Measurements from ENCODE around the gene FOXK1. TPM values are rescaled to one million over a fixed set of nuclear protein-coding genes. Genes with fewer than 3 reads are reported as not detected.
"Not testable (repeated sequence)": the region's sequence is repeated elsewhere in the genome, so short reads cannot be mapped to it uniquely, and the experiment has no call there.

Gene FOXK1
- total RNA-seq, 6 donors from 2014 or later = 25.1 to 40.7 (median 34.1) TPM

GRCh38 chr7:4667776-4668509 lies 14.2 kb upstream of the FOXK1 start:
- Histone ChIP-seq H3K4me3 (no peak overlapping the region), H3K4me1 (no peaks in the 10 kb centered on the region), H3K9me3 (no peaks in the 10 kb centered on the region), H3K36me3 (no peaks in the 10 kb centered on the region), H3K27ac (no peak overlapping the region), H3K27me3 (no peaks in the 10 kb centered on the region)
- DNase-seq (no peak), ATAC-seq (ENCODE audit: low FRiP score in 2 of 2) (no peak)
- WGBS, 2 donors = 77 to 80% methylated on average over 19 of the region's 19 CpGs
- TF ChIP-seq EP300 (IDR thresholded peaks at IDR 0.05) (no peak), POLR2AphosphoS5 (IDR thresholded peaks at IDR 0.05) (no peak), POLR2A (IDR thresholded peaks at IDR 0.05) (no peak)
- TF ChIP-seq, protein P1, sequence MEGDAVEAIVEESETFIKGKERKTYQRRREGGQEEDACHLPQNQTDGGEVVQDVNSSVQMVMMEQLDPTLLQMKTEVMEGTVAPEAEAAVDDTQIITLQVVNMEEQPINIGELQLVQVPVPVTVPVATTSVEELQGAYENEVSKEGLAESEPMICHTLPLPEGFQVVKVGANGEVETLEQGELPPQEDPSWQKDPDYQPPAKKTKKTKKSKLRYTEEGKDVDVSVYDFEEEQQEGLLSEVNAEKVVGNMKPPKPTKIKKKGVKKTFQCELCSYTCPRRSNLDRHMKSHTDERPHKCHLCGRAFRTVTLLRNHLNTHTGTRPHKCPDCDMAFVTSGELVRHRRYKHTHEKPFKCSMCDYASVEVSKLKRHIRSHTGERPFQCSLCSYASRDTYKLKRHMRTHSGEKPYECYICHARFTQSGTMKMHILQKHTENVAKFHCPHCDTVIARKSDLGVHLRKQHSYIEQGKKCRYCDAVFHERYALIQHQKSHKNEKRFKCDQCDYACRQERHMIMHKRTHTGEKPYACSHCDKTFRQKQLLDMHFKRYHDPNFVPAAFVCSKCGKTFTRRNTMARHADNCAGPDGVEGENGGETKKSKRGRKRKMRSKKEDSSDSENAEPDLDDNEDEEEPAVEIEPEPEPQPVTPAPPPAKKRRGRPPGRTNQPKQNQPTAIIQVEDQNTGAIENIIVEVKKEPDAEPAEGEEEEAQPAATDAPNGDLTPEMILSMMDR (IDR thresholded peaks at IDR 0.05) = no peak

- H3K27ac ChIP-seq = no peak overlapping the region
- ATAC-seq (ENCODE audit: low FRiP score in 2 of 2) = no peak
- no peak for DNase-seq
- no peaks in the 10 kb centered on the region for H3K4me1 ChIP-seq
- no peaks in the 10 kb centered on the region for H3K9me3 ChIP-seq
- no peaks in the 10 kb centered on the region for H3K27me3 ChIP-seq
- TF ChIP-seq EP300 (IDR thresholded peaks at IDR 0.05) = no peak
- TF ChIP-seq POLR2A (IDR thresholded peaks at IDR 0.05) = no peak
- TF ChIP-seq POLR2AphosphoS5 (IDR thresholded peaks at IDR 0.05) = no peak
- TF ChIP-seq, protein P1 (IDR thresholded peaks at IDR 0.05) = no peak
- H3K4me3 ChIP-seq = no peak overlapping the region
- H3K36me3 ChIP-seq = no peaks in the 10 kb centered on the region
- WGBS, 2 donors = 95 to 96% methylated on average over 3 of the region's 3 CpGs
Measured at GRCh38 chr7:4668510-4668847, 13.6 kb upstream of the FOXK1 start.

DNA sequence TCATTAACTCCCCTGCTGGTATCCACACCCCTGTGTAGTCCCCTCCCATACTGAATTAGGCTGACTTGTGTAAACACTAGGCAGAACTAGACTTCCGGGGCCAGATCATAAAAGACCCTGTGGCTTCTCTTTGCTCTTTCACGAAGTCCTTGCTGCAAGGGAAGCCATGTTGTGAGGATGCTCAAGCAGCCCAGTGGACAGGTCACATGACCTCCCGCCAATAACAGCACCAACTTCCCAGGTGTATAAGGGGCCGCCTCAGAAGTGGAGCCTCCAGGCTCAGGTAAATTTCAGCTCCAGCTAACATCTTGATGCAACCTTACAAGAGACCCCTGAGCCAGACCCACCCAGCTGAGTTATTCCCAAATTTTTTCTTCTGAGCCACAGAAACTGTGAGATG lies 11.3 kb upstream of the FOXK1 start:
- TF ChIP-seq POLR2A (IDR thresholded peaks at IDR 0.05) (no peak), EP300 (IDR thresholded peaks at IDR 0.05) (no peak), POLR2AphosphoS5 (IDR thresholded peaks at IDR 0.05) (no peak)
- TF ChIP-seq, protein P1 (IDR thresholded peaks at IDR 0.05) = no peak
- H3K27me3 ChIP-seq = no peaks in the 10 kb centered on the region
- H3K36me3 ChIP-seq = no peaks in the 10 kb centered on the region
- WGBS, 2 donors = 84 to 100% methylated on average over 1 to 4 of the region's 4 CpGs
- H3K4me3 ChIP-seq = no peak overlapping the region
- ATAC-seq (ENCODE audit: low FRiP score in 2 of 2) (no peak), DNase-seq (no peak)
- H3K27ac ChIP-seq = no peak overlapping the region
- no peaks in the 10 kb centered on the region for H3K4me1 ChIP-seq
- H3K9me3 ChIP-seq = peaks cover 0 to 12% (median 6%) of the 10 kb centered on the region in 4 donors

GRCh38 chr7:4675771-4676367 lies 6.2 kb upstream of the FOXK1 start:
- Histone ChIP-seq H3K36me3 (no peaks in the 10 kb centered on the region), H3K9me3 (peaks cover 0 to 12% (median 6%) of the 10 kb centered on the region in 4 donors), H3K4me3 (no peak overlapping the region), H3K4me1 (no peaks in the 10 kb centered on the region), H3K27me3 (no peaks in the 10 kb centered on the region), H3K27ac (no peak overlapping the region)
- ATAC-seq (ENCODE audit: low FRiP score in 2 of 2) (no peak), DNase-seq (no peak)
- no peak for TF ChIP-seq EP300 (IDR thresholded peaks at IDR 0.05)
- no peak for TF ChIP-seq POLR2AphosphoS5 (IDR thresholded peaks at IDR 0.05)
- TF ChIP-seq POLR2A (IDR thresholded peaks at IDR 0.05) = no peak
- TF ChIP-seq, protein P1 (IDR thresholded peaks at IDR 0.05) = no peak
- WGBS, 2 donors = 97% methylated on average over 8 of the region's 8 CpGs

- not testable (repeated sequence) for H3K4me1 ChIP-seq; H3K36me3 ChIP-seq; H3K27me3 ChIP-seq; H3K4me3 ChIP-seq; ATAC-seq (ENCODE audit: low FRiP score in 2 of 2); H3K27ac ChIP-seq
- WGBS, 2 donors = 86 to 92% methylated on average over 11 of the region's 11 CpGs
- DNase-seq = peak in 1 of 2 donors; percentile 74
- H3K9me3 ChIP-seq = peaks cover 0 to 12% (median 6%) of the 10 kb centered on the region in 4 donors
Measured at GRCh38 chr7:4677518-4677917, 4.6 kb upstream of the FOXK1 start.

Measured in upper lobe of left lung (tissue), 6 donors.